ENCODE results near the gene BRD3. TPM values are rescaled to one million over a fixed set of nuclear protein-coding genes. Genes with fewer than 3 reads are reported as not detected.
A peak's percentile ranks its signal among the peaks of the same experiment; 100 is the strongest.

BRD3 gene
- total RNA-seq, 2 donors from 2014 or later: 32.2 to 32.6 TPM

- intact Hi-C loops (cut with DNase I): loop anchor here in 1 of 2 donors (5.0 kb wide), 1 partner anchor 132 kb away; no protein-coding TSS in a partner anchor
- DNase-seq (ENCODE audit: low spot score): peak; percentile 75
Observed at GRCh38 chr9:133989625-133990365, 78.0 kb downstream of the BRD3 start.

- DNase-seq (ENCODE audit: low spot score): peak; percentile 61
- intact Hi-C loops (cut with DNase I): loop anchor here in 1 of 2 donors (5.0 kb wide), 1 partner anchor 131 kb away; no protein-coding TSS in a partner anchor
Observed at GRCh38 chr9:133988771-133989170, 79.1 kb downstream of the BRD3 start.

- intact Hi-C loops (cut with DNase I): loop anchor here in 1 of 2 donors (5.0 kb wide), 1 partner anchor 131 kb away; no protein-coding TSS in a partner anchor
- DNase-seq (ENCODE audit: low spot score): peak; percentile 40
Observed at GRCh38 chr9:133987946-133988665, 79.7 kb downstream of the BRD3 start.

- DNase-seq (ENCODE audit: low spot score): peak; percentile 63
- intact Hi-C loops (cut with DNase I): loop anchor here in 1 of 2 donors (5.0 kb wide), 1 partner anchor 130 kb away; no protein-coding TSS in a partner anchor
Observed at GRCh38 chr9:133987446-133987788, 80.4 kb downstream of the BRD3 start.

GRCh38 chr9:133986774-133987445 is 80.9 kb downstream of the BRD3 start:
- DNase-seq (ENCODE audit: low spot score): peak; percentile 44
- intact Hi-C loops (cut with DNase I): loop anchor here in 1 of 2 donors (5.0 kb wide), 1 partner anchor 130 kb away; no protein-coding TSS in a partner anchor

- DNase-seq (ENCODE audit: low spot score): peak; percentile 42
- intact Hi-C loops (cut with DNase I): loop anchor here in 1 of 2 donors (5.0 kb wide), 1 partner anchor 129 kb away; no protein-coding TSS in a partner anchor
Observed at GRCh38 chr9:133986061-133986460, 81.8 kb downstream of the BRD3 start.

- intact Hi-C loops (cut with DNase I): loop anchor here in 1 of 2 donors (2.0 kb wide), 1 partner anchor 36 kb away; no protein-coding TSS in a partner anchor
- DNase-seq (ENCODE audit: low spot score): peak; percentile 64
Observed at GRCh38 chr9:133982971-133983720, 84.7 kb downstream of the BRD3 start.

GRCh38 chr9:133981958-133982681 is 85.7 kb downstream of the BRD3 start:
- DNase-seq (ENCODE audit: low spot score): peak; percentile 79
- intact Hi-C loops (cut with DNase I): loop anchor here in 1 of 2 donors (2.0 kb wide), 1 partner anchor 35 kb away; no protein-coding TSS in a partner anchor

GRCh38 chr9:133981589-133981957 is 86.3 kb downstream of the BRD3 start:
- DNase-seq (ENCODE audit: low spot score): peak; percentile 46
- intact Hi-C loops (cut with DNase I): no loop called here

- intact Hi-C loops (cut with DNase I): no loop called here
- peak; percentile 68 for DNase-seq (ENCODE audit: low spot score)
Observed at GRCh38 chr9:133980864-133981588, 86.8 kb downstream of the BRD3 start.

Other genes starting within 250 kb of the BRD3 start
- 10 to 100 TPM; 12.9 to 17.9 TPM for gene VAV2, start 75.7 kb downstream of the BRD3 start, total RNA-seq
- gene BRD3OS, start 42.5 kb downstream of the BRD3 start, total RNA-seq: 10 to 100 TPM; 11.9 to 14.3 TPM
- 10 to 100 TPM; 17.0 to 17.1 TPM for gene WDR5, start 68.1 kb upstream of the BRD3 start, total RNA-seq
- gene RNU6ATAC, start 96.5 kb upstream of the BRD3 start, total RNA-seq: 100 to 1,000 TPM; 327 to 473 TPM

Data from posterior vena cava (tissue), 2 donors.